Activated CD4-positive, alpha-beta T cell treated with anti-CD3 and anti-CD28 coated beads, Interleukin-2, Interleukin-6, amounts not matched to agents 100 ng/mL and 50 ng/mL, durations not matched to agents 16 hours and 8 hours (primary cell): Measurements from ENCODE around the gene OSBP.
A peak's percentile ranks its signal among the peaks of the same experiment; 100 is the strongest.

ENCODE experiments used
- DNase-seq: peaks from one replicate; pipeline ENCODE4 v3.0.0-alpha.2; 2020

OSBP gene

GRCh38 chr11:59601788-59602187 lies 13.8 kb downstream of the OSBP start:
- no peak for DNase-seq

GRCh38 chr11:59600636-59601035 lies 14.9 kb downstream of the OSBP start:
- no peak for DNase-seq

- DNase-seq: no peak
These were observed 15.3 kb downstream of the OSBP start for GRCh38 chr11:59600234-59600633.

GRCh38 chr11:59598961-59599360 lies 16.6 kb downstream of the OSBP start:
- no peak for DNase-seq

- DNase-seq: no peak
These were observed 31.3 kb downstream of the OSBP start for GRCh38 chr11:59584294-59584693.

GRCh38 chr11:59582006-59582405 lies 33.6 kb downstream of the OSBP start:
- DNase-seq: no peak

GRCh38 chr11:59578369-59578768 lies 37.2 kb downstream of the OSBP start:
- no peak for DNase-seq

GRCh38 chr11:59575505-59575904 lies 40.1 kb downstream of the OSBP start:
- no peak for DNase-seq

- DNase-seq: no peak
These were observed 40.6 kb downstream of the OSBP start for GRCh38 chr11:59574932-59575502.

- no peak for DNase-seq
These were observed 41.1 kb downstream of the OSBP start for GRCh38 chr11:59574467-59574866.

GRCh38 chr11:59573216-59573615 lies 42.4 kb downstream of the OSBP start:
- no peak for DNase-seq

- no peak for DNase-seq
These were observed 43.5 kb downstream of the OSBP start for GRCh38 chr11:59572091-59572490.

- DNase-seq: no peak
These were observed 53.3 kb downstream of the OSBP start for GRCh38 chr11:59562292-59562691.

GRCh38 chr11:59560702-59561473 lies 54.7 kb downstream of the OSBP start:
- peak; percentile 89 for DNase-seq

GRCh38 chr11:59560290-59560701 lies 55.3 kb downstream of the OSBP start:
- peak; percentile 90 for DNase-seq

- DNase-seq: no peak
These were observed 55.7 kb downstream of the OSBP start for GRCh38 chr11:59559886-59560285.

GRCh38 chr11:59558270-59558643 lies 57.3 kb downstream of the OSBP start:
- DNase-seq: no peak

- peak; percentile 43 for DNase-seq
These were observed 58.6 kb downstream of the OSBP start for GRCh38 chr11:59556917-59557348.

- peak; percentile 92 for DNase-seq
These were observed 59.3 kb downstream of the OSBP start for GRCh38 chr11:59556115-59556916.

- DNase-seq: no peak
These were observed 59.9 kb downstream of the OSBP start for GRCh38 chr11:59555601-59556114.

- DNase-seq: no peak
These were observed 62.3 kb downstream of the OSBP start for GRCh38 chr11:59553323-59553722.

- no peak for DNase-seq
These were observed 62.7 kb downstream of the OSBP start for GRCh38 chr11:59552844-59553243.

- DNase-seq: peak; percentile 73
These were observed 63.7 kb downstream of the OSBP start for GRCh38 chr11:59551659-59552521.
